Glomerular visceral epithelial cell (primary cell): Measurements from ENCODE around the gene ST8SIA4.
"Not testable (repeated sequence)": the region's sequence is repeated elsewhere in the genome, so short reads cannot be mapped to it uniquely, and the experiment has no call there.

Experiments
- DNase-seq: peaks from one replicate; pipeline ENCODE4 v3.0.0-alpha.2; 2016; ENCODE audit errors: extremely low spot score

ST8SIA4 gene

DNA sequence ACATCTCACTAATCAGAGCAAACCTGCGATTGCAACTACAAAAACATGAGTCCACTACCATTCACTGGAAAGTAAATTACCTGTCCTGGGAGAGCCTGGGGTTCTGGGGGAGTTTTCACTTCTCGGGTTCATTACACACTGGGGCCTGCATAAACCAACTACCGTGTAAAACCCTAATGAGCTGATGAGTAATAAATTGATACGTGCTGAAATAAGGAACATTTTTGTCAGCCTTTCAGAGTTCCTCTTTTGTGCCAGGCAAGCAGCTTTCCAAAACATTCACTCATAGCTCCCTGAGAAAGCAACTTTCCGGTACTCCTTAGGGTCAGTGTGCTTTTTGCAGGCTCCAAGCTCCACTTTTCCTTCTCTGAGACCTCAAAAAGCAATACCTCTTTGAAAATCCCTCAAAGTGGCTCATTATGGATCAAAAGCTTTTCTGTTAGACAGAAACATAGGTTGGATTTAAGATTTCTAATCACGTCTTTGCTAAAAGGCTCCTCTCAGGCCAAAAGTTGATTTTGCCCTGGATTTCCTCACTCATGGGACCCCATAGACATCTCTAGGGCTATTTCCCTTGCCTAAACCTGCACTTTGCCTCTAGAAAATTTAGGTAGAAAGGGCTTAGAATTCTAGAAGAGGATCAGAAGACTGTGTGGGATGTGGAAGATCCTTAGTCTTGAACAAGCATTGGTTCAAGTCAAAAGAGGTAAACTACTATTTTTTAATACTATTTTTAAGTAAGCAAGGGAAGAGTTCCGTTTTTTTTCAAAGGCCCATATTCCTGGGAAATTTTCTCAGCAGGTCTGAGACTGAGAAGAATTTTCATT lies 74.8 kb downstream of the ST8SIA4 start:
- DNase-seq = no peak

DNA sequence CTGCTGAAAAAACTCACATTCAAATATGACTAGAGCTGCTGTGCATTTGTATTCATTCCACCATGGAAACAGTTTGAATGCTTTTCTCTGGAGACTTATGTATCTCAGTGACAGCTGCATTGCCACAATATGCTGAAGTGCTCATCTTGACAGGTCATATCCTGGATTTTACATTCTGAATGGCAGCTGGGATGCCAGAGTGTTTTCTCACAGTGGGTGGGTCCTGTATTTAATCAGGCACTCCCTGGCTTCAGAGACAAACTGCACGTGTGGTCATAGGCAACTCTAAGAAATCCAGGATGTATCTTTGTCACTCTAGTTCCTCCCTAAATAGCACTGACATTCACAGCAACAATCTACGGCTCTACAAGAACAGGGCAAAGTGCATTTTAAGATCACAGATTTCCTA lies 75.6 kb downstream of the ST8SIA4 start:
- peak; percentile 5 for DNase-seq

DNA sequence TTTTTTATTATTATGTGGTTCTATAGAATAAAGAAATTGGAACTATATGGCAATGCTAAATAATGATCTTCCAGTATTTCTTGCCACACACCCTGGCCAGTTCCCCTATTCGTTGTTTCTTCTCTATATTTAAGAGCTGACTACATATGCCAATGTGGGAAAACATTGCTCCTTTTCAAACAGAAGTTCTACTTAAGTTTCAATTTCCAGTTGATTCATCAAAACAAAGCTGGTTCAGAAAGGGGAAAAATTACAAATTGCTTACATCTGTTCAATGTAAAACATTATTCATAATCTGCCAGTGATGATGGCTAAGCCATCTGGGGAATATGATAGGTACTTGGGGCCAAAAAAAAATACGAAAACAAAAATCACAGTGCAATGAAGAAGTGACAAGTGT lies 76.9 kb downstream of the ST8SIA4 start:
- DNase-seq = no peak

DNA sequence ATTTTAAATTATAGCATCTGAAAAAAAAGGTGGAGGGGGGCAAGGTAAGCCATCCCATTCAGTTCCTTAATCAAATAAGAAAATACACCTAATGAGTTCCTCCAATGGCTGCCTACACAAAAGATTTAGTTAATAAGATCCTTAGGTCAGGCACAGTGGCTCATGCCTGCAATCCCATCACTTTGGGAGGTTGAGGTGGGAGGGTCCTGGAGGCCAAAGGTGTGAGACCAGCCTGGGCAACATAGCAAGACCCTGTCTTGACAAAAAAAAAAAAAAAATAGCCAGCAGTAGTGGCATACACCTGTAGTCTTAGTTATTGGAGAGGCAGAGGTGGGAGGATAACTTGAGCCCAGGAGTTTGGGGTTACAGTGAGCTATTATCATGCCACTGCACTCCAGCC lies 78.4 kb downstream of the ST8SIA4 start:
- DNase-seq = no peak

DNA sequence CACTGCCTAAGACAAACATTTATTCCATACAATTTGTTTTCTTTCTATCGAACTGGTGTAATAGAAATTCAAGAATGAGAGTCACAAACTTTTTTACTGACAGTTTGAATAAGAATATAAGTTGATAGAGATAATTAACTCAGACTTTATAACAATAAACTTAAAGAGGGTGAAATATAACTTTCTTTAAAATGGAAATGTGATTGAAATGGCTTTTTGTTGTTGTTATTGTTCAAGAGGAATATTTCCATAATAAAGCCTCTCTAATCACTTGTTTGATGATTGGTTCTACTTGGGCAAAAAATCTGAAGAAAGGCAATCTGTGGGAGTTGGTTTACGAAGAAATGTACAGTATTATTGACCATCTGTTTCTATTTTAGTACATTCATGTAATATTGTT lies 79.3 kb downstream of the ST8SIA4 start:
- no peak for DNase-seq

DNA sequence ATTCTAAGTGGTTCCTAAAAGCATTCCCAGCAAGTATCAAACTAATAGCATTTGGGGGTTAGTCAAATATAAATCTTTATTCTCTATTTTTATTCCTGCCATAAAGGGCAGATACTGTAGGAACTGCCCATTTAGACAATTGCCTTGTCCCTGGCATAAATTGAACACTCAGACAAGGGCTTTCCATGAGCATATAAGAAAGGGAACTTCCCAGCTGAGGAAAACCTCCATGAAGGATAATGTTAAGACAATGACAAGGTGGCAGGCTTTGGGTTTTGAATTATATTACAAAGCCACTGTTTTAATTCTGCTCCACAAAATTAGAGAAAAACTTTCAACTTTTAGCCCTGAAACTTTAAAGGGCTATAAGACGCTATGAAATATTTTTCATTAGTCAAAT lies 81.3 kb downstream of the ST8SIA4 start:
- no peak for DNase-seq

DNA sequence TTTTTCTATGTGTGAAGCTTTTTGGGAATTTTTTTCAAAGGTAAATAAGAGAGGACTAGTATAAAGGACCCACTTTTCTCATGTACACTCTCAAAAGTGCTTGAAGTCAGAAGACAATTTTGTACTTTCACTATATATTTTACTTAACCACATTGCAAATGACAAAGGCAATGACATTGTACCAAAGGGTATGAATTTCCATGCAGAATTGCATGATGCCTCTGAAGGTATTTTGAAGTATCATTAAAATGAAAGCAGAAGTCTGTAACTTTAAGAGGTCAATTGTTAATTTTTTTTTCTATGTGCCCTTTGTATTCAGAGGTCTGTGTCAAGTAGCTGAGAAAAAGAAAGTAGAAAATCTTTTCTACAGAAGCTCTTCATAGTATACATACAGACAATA lies 84.7 kb downstream of the ST8SIA4 start:
- no peak for DNase-seq

DNA sequence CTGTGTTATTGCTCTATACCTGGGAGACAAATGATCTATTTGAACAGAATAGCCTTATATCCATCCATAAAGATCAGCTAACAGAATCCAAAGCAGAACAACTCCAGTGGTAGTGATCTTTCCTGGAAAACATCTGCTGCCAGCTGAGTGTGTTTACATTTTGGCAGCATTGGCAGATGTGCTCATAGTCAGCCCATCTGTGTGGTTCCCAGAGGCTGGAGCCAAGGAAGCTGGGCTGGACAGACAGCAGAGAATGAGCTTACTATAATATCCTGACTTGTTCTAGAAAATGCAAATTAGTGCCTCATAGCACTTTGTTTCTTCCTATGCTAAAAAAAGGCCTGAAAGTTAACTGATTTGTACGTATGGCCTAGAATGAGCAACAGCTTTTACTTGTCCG lies 99.7 kb downstream of the ST8SIA4 start:
- no peak for DNase-seq

DNA sequence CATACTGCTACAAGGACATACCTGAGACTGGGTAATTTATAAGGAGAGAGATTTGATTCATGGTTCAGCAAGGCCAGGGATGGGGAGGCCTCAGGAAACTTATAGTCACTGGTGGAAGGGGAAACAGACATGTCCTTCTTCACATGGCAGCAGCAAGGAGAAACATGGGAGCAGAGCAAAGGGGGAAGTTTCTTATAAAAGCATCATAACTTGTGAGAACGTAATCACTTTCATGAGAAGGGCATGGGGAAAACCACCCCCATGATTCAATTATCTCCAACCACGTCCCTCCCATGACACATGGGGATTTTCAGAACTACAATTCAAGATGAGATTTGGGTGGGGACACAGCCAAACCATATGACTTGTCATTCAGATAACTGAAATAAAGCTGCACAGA lies 100.9 kb downstream of the ST8SIA4 start:
- no peak for DNase-seq

DNA sequence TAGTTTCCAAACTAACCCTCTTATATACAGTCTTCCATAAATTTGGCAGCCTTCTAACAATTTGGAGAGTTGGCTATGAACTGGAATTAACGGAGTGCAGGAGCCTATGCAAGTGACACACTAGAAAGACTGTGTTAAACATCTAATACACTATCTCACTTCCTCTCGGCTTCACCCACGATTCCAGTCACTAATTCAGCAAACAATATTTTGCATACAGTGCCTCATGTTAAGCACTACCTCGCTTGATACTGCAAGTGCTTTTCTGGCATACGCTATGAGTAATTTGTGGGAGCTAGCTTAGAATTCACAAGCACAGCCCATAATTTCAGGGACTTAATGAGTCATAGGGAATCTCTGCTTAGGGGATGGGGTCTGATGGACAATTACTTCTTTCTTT lies 102.5 kb downstream of the ST8SIA4 start:
- no peak for DNase-seq

DNA sequence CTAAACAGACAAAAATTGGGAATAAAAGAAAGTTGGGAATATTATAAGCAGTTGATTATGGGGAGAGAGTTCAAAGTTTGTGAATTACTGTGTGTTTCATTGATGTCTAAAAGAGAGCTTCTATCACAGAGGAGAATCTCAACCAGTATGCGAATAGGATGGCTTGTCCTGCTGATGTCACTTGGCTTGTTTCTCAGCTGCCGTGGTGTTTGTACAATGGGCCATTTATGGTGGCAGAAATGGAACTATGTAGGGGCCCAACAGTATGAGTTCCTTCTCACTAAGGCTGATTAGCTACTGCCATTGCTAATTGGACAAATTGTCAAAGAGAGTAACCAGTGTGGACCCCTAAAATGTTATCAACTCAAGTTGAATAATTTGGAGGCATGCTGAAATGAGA lies 103.9 kb downstream of the ST8SIA4 start:
- DNase-seq = no peak

DNA sequence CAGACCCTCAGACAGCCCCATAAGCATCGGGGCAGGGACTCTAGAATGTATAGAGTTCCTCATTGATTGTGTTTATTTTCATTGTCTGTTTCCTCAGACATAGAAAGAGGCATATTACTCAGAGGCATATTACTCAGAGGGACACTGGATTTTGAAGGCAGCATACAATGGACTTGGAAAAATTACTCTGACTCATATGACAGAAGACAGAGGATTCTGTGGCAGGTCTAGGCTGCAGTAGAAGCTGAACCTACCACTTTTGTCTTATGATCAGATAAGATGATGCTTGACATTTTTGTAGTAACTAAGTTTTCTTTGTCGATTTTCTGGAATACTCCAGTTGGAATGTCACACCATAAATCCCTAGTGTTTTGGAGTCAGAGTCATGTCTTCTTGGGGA lies 105.2 kb downstream of the ST8SIA4 start:
- DNase-seq = no peak

DNA sequence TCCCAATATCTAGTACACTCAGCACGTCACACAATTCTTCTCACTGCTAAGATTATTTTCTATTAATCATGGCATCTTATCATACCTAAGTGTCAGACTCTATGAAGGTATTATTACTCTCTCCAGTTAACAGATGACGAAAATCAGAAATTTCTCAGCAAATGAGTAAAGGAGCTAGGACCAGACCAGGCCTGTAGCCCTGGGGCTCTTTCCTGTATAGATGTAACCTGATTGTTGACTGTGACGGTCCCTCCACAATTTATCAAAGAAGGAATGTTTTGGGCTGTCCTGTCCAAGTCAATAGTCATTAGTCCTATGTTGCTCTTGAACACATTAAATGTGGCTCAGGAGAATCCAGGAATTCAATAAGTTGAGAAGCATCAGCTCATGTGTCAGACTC lies 106.2 kb downstream of the ST8SIA4 start:
- no peak for DNase-seq

DNA sequence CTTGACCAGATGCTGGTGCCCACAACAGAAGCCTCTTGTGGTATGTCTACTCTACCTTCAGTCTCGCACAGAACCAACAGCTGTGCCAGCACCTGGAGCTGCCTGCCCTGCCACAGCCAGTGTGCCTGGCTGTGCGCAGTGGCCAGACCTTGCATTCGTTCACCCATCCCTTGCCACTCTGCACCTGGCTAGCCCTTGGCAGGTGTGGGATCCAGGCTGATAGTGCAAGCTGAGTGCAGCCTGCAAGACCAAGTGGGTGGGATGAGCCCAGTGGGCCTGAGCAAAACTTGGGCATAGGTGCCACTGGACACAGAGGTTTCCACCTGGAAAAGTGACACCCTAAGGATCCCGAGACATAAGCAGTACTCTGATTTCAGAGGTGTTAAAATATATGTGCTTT lies 108.2 kb downstream of the ST8SIA4 start:
- DNase-seq = no peak

DNA sequence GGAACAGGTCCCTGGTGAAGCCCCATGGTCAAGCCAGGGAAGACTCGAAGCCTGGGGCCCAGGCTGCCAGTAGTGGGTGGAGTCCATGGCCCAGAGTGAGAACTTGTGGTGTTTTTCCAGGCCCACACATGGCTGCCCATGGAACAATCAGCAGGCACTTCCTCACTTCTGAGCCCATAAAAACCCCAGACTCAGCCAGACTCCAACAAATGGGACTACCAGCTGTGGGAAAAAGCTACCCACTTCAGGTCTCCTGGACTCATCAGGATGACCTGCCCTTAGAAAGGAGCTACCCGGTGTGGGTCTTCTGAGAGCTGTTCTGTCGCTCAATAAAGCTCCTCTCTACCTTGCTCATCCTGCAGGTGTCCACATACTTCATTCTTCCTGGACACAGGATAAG lies 108.9 kb downstream of the ST8SIA4 start:
- DNase-seq = no peak

DNA sequence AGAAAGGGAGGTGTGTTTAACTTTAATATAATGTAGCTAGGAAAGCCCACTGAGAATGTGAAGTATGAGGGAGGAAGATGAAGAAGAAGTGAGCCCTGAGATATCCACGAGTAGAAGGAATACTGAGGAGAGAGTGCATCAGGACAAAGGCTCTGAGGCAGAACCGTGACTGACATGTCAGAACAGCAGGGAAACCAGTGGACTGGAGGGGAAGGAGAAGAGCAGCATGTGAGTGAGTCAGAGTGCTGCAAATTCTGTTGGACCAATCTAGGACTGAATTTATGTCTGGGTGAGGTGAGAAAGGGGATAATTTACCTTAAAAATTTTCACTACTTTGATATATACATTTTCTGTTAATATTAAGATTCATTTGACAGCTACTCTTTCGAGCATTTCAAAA lies 110.3 kb downstream of the ST8SIA4 start:
- DNase-seq = no peak

DNA sequence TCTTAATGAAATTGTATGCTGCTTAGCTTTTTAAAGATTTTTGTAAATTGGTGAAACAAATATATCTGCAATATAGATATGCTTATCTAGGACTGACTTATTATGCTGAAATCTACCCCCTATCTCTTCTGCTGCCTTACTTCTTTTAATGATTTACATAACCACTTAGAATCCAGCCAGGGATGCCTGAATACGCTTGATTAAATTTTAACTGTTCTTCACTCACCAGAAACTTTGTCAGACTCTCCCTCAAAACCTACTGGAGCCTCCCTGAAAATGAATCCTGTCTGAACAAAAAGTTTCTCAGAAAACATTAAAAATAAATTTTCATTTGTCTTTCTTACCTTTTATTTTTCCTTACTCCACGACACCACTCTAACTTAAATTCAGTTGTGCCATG lies 111.7 kb downstream of the ST8SIA4 start:
- DNase-seq = no peak

DNA sequence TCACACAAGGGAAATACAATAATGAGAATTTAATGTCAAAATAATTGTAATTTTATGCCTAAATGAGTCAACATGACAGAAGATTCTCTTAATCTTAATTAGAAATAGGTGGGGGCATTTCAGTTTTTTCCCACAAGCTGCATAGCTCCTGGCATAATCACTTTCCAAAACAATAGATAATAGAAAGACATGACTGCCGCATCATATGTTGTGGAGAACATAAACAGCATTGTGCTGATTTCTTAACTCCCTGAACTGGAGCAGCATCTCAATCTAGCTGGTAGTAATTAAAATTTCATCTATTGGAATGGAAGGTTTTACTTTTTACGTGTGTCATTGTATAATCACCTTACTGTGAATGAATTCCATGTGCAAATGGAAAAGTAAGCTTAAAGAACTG lies 112.1 kb downstream of the ST8SIA4 start:
- no peak for DNase-seq

DNA sequence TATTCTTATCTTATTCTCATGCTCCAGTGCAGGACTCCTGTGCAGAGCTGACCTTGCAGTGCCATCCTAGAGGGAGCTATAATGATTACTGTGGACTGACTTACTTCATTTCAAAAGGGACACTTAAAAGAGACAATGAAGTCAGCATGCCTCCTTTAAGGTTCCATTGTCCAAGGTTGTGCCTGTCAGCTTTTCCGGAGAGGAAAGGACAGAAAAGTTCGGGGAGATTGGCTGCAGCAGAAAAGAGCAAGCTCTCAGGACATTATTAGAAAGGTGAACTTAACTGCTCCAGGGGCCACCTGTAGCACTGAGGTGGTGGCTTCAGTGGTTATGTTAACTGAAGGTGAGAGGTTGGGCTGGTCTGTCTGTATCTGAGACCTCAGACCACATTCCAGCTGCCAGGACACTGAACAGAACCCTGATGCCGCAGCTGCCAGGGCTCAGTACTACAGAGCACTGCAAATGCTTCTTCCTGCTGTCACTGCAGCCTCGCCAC lies 112.9 kb downstream of the ST8SIA4 start:
- DNase-seq = no peak

DNA sequence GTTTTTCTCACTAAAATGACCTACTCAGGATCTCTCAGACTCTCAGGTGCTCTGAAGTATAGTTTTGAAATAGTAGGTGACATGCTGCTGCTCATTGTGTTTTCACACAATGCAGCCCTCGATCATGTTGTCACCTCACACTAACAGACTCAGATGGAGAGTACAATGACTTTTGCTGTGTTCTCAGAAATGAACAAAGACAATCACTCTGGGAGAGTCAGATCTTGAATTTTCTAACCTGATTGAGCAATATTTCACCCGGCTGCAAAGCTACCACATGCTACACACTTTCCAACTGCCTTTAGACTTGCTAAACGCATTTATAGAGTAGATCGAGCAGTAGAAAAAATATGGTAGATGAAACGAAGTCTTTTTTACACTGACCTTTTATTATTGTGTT lies 113.4 kb downstream of the ST8SIA4 start:
- DNase-seq = no peak

DNA sequence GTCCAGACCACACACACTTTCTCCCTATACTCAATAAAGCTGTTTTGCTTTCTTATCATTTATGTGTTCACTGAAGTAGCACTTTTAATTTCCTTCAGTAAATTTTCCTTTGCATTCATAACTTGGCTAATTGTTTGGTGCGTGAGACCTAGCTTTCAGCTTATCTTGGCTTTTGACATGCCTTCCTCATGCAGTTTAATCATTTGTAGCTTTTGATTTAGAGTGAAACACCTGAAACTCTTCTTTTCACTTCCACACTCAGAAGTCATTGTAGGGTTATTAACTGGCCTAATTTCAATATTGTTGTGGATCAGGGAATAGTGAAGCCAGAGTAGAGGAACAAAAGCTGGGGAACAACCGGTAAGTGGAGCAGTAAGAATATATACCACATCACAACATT lies 114.7 kb downstream of the ST8SIA4 start:
- DNase-seq = no peak

DNA sequence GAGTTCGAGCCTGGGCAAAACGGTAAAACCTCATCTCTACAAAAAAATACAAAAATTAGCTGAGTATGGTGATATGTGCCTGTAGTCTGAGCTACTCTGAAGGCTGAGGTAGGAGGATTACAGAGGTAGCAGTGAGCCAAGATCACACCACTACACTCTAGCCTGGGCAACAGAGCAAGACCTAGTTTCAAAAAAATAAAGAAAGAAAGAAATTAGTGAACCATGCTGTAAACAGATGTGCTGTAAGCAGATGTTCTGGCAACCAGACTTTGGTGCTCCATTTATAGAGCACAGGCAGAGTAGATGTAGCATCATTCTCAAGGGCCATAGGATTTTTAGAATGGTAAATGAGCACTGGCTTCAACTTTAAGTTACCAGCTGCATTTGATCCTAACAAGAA lies 115.4 kb downstream of the ST8SIA4 start:
- no peak for DNase-seq

DNA sequence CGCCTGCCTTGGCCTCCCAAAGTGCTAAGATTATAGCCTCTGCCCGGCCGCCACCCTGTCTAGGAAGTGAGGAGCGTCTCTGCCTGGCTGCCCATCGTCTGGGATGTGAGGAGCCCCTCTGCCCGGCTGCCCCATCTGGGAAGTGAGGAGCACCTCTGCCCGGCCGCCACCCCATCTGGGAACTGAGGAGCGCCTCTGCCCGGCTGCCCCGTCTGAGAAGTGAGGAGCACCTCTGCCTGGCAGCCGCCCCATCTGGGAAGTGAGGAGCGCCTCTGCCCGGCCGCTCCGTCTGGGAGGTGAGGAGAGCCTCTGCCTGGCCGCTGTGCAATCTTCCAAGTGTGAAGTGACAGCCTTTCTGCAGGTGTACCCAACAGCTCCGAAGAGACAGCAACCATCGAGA lies 117.5 kb downstream of the ST8SIA4 start:
- DNase-seq = not testable (repeated sequence)

DNA sequence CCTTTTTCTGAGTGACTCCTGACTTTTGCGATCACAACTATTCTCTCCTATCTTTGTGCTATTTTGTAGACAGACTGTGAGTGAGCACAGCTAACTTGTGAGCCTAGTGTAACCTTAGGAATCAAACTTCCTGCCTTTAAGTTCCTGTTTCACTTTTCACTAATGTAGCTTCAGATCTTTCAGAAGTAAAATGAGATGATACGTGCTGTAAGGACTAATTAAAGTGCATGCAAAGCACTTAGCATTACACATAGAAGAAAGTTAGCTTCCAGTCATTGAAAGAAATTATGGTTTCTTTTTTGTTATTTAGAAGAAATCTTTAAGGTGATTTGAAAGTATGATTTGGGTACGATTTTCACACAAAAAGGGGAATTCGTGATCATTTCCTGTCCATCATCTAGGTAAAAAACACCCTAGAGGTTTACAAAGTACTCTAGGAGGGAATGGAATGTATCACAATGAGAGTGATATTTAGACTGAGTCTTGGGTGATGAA lies 122.7 kb downstream of the ST8SIA4 start:
- DNase-seq = no peak
